GM19467 (cell line): ENCODE data around the gene OR2T35.
"Not testable (repeated sequence)": the region's sequence is repeated elsewhere in the genome, so short reads cannot be mapped to it uniquely, and the experiment has no call there.

Source experiments
- ATAC-seq: cut with Tn5 transposase; IDR thresholded peaks from one replicate; pipeline ENCODE4 v1.9.1; 2021; ENCODE audit warnings: mild to moderate bottlenecking, moderate library complexity; ENCODE audit not compliant: unreplicated experiment

The OR2T35 gene, protein sequence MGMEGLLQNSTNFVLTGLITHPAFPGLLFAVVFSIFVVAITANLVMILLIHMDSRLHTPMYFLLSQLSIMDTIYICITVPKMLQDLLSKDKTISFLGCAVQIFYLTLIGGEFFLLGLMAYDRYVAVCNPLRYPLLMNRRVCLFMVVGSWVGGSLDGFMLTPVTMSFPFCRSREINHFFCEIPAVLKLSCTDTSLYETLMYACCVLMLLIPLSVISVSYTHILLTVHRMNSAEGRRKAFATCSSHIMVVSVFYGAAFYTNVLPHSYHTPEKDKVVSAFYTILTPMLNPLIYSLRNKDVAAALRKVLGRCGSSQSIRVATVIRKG

DNA sequence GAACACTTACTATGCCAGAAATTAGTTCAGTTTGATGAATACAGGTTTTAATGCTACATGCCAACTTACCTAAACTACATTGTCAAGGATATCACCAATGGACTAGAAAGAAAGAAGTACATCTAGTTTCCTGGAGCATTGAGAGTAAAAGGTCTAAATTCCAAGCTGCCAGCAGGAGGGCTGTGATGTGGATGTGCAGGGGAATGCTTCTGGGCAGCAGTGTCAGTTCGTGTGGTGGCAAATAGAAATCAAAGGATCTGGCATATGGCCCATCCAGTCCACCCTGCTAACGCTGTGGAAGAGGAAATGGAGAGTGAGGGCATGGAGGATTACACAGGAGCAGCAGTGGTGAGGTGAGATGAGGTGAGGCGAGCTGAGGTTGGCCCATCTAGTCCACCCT is at the start of gene OR2T35:
Gene OR2T35 (minus strand): TSS at position 101 of the 400 bp plus-strand sequence. CDS start 6,020 bp downstream, outside the sequence.
- ATAC-seq = not testable (repeated sequence)

DNA sequence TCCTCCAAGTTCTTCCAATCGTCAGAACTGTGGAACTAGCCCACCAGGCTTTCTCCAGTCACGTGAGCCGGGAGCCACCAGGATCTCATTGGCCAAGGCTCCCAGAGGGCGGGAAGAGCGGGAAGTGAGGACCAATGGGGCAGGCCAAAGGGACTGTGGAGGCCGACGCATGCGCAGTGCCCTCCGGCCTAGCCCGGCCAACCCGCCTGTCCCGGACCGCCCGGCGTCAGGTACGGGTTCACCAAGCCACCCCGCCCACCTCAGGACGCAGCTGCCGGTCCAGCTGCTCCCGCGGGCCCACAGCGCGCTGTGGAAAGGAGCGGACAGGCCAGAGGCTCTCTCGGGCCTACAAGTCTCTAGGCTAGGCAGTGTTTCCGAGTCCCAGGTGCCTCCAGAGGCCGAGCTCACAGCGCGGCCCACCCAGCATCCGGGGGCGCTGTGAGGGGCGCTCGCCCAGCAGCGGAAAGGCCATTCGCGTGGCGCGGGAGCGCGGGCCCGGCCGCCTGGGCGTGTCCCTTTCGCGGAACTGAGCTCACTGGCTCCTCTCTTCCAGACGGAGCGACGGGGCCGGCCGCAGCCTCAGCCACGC is 46.6 kb upstream of the OR2T35 start:
- no peak for ATAC-seq

DNA sequence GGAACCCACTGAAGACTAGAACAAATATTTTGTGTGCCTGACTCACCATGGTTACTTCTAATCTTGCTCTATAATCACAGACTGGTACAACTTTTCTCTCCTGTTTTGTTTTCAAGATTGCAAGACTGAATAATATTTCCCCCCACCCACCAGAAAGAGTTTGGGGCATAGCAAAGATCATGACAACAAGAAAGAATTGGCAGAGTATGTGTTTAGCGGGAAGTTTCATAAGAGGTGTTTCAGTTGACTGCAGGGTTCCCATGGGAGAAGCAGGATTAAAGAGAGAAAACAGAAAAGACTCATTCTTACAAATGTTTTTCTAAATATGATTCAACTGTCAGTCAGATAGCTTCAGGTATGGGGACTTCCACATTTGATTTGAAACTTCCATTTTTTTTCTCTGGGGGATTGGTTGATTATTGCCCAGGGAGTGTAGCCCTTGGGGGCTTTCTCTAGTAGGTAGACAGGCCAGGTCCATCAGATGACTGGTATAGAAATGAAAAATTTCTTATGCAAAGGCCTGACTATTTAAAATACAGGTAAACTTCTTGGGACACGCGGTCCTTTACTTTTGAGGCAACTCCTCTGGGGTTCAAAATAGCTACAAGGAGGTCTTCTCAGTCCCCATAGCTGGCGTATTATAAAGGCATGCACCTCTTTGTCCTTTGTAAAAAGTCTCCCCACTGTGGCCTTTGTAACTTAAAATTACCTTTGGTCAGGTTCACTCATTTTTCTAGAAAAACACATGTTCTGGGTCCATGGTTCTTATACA is 43.6 kb upstream of the OR2T35 start:
- peak; percentile 60 for ATAC-seq

DNA sequence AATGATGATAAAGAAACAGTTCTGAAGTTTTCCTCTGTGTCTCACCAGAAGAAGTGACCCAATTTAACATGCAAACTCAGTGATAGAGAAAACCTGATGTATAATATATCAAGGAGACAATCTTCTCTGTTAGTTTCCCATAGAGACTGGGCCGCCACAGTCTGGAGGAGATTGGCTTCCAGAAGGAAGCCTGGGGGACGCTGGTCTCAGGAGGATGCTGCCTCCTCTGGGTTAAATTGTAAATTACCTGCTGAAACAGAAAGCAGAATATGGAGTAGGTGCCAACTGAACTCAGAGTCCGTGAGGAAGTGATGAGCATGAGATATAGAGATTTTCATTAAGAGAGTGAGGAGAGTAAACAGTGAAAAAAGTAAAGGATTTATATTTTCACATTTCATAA is 41.7 kb upstream of the OR2T35 start:
- ATAC-seq = peak; percentile 83

DNA sequence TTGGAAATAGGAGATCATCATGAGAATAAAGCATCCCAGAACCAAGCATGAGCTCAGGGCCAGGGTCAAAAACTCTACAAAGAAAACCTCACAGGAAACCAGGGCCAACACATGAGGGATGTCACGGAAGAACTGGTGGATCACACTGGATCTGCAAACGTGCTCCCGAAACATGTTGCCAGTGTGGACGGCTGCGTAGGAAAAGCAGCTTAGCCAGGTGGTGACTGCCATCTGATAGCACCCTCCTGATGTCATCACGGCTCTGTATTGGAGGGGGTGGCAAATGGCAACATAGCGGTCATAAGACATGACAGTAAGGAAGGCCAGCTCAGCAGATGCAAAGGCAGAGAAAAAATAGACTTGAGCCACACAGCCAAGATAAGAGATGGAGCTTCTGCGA is 36.6 kb upstream of the OR2T35 start:
- ATAC-seq = no peak

DNA sequence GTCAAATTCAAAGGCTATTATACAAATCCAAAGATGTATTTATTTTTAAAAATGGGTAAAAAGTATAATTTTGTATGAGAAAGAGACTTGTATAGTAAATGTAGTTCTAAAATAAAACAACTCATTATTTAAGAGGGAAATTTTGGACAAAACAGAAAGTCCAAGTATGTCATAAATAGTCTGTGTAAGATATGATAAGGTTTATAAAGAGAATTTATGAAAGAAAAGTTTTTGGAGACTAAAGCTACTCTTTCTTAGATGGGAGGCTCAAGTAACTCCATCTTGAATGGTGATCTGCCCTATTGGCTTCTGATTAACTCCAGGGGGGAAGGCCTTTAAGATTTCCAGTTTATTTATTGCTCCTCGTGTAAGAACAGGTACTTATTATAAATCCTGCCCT is 24.9 kb upstream of the OR2T35 start:
- no peak for ATAC-seq

DNA sequence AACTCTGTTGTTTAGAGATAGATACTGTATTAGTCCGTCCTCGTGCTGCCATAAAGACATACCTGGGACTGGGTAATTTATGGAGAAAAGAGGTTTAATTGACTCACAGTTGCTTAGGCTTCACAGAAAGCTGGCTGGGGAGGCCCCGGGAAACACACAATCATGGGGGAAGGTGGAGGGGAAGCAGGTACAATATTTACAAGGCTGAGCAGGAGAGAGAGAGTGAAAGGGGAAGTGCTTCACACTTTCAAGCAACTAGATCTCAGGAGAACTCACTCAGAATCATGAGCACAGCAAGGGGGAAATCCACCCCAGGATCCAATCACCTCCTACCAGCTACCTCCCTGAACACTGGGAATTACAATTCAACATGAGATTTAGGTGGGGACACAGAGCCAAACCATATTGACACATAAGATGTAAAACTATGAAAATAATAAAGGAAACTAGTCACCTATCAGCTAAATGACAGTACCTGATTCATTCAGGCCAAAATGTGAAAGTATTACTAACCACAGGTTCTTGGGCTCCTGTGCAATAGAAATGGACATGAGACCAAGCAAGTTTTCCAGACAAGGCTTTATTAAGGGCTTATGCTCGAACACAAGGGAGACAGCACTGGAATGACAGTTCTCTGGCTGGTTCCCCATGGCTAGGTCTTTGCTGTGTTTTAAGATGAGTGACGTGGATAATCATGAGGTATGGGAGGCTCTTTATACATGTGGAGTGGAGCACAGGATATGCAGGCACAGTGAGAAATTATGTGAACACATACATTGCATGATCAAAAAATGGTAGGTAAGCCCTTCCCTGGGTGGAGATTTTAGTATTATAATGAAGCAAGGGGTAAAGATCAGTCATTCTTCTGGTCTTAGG is 18.6 kb upstream of the OR2T35 start:
- ATAC-seq = peak; percentile 94

DNA sequence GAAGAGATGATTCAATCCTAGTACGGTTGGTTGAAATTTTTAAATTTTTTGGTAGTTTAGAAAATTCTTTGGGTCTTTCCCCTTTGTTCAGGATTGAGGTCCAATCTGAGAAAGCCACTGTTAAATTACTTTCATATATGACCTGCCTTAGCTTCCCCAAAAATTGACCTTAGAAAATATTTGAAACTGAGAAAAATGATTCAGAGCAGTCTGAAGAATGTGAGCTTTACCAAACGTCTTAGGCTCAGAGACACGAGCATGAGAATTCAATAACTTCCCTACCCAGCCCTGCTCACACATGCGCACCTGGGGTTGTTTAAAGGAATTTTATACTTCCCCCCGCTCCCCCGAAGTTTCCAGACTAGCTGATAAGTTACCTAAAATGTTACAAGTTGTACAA is 11.7 kb upstream of the OR2T35 start:
- not testable (repeated sequence) for ATAC-seq

DNA sequence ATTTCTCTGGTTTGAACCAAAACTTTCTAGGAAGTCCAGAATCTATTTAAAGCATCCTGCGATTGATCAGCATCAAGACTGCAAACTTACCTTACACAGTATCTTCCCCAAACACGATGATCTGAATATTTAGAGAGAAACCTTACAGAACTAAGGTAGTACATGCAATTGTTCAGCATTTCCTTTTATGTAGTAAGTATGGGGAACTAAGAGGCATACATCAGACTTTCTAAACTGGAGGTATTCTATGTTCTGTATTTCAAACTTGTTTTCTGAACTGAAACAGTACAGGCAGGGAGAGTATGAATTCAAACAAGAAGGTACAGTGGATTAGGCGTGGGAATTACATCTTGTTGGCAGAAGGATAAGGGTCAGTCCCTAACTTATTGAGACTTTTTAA is 10.3 kb upstream of the OR2T35 start, which contains the start of gene OR2T27:
Gene OR2T27 (minus strand): TSS at position 175 of the 400 bp plus-strand sequence. CDS start 4,644 bp downstream, outside the sequence.
- not testable (repeated sequence) for ATAC-seq

DNA sequence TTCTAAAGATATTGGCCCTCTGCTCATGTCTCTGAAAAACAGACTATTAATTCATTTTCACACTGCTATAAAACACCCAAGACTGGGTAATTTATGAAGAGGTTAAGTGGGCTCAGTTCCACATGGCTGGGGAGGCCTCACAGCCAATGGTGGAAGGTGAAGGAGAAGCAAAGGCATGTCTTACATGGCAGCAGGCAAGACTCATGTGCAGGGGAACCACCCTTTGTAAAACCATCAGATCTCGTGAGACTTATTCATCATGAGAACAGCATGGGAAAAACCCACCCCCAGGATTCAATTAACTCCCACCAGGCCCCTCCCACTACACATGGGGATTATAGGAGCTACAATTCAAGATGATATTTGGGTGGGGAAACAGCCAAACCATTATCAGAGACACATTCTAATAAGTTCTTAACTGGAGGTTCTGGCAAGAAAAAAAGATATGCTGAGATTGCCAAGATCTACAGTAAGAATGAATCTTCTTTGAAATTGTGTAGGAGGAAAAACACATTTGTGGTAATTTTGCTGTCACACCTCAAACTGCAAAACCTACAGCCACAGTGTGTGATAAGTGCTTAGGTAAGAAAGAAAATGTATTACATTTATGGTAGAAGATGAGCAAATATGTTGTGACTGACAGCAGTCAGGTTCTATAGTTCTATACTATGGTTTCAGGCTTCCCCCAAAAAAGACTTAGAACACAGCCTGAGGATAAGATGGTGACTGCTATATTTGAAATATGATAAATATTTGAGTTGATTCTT is 3.9 kb upstream of the OR2T35 start:
- not testable (repeated sequence) for ATAC-seq

DNA sequence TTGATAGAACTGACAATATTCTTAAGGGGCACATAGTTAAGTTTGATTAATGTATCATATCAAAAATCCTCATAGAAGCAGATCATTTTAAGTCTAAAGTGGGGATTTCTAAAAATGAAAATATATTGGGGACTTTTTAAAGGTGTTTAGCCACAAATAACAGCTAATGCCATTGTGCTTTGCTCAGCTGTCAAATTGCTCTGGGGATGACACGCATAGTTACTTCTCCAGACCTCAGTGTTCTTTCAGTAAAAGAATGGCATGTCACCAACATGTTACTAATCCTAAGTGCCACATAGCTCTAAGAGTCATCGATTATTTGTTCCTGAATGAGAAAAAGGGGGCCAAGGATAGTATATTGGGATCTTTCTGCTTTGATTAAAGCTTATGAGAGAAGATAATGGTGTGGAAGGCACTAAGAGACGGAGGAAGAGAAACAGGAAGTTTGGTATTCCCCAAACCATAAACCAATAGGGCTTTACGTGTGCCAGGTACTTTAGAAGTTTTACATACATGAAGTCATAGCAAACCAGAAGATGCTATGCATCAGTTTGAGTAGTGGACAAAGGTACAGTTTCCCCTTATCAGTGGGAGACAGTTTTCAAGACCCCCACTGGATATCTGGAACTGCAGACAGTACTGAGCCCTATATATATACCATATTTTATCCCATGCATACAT is 2.0 kb downstream of the OR2T35 start:
- peak; percentile 48 for ATAC-seq

DNA sequence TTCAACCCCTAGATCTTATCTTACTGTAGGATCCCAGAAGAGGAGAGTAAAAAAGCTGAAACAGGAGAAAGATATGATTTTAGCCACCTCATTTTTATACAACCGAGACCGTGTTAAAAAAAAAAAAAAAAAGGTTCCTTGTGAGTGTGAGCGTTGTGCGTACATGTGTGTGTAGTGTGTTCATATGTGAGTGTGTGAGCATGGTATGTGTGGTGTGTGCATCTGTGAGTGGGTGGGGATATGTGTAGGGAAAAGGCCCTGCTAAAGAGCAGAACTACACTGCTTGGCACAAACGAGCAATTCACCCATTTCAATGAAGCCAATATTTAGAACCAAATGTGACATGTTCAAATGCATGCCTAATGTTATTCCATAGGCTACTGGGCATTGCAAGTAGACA is 3.5 kb downstream of the OR2T35 start:
- peak; percentile 15 for ATAC-seq

DNA sequence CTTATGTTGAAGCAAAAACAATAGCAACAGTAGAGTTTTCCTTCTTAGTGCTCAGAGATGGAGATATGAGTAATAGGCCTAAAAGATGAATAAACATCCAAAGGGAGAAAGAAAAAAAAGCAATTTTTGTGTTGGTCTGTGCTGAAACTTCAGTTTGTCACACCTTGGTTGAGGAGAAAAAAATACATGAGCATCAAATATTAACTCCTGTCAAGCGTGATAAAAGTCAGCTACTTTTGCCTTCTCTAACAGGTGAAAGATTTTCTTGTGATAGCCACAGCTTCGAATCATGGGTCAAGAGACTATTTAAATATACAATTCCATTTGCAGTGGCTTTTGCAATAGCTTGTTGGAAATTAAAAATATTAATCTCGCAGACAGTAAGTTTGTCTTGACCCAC is 4.2 kb downstream of the OR2T35 start:
- peak; percentile 40 for ATAC-seq

DNA sequence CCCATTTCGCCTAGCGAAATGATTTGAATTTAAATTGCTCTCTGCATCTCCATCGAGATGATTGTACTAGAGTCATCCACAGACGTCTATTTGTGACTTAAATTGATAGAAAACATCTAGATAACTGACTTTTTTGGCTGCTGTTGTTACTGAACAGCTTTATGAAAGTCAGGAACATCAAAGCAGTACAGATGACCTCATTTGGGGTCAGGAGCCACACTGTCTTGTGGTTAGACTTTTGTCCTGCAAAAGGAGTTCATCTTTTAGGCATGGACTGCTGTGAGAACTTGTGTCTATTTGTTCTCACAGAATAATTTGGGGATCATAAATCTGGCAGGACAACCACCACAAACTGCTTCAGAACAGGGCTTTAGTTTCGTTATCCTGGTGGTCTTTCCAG is 5.4 kb downstream of the OR2T35 start:
- ATAC-seq = peak; percentile 32

DNA sequence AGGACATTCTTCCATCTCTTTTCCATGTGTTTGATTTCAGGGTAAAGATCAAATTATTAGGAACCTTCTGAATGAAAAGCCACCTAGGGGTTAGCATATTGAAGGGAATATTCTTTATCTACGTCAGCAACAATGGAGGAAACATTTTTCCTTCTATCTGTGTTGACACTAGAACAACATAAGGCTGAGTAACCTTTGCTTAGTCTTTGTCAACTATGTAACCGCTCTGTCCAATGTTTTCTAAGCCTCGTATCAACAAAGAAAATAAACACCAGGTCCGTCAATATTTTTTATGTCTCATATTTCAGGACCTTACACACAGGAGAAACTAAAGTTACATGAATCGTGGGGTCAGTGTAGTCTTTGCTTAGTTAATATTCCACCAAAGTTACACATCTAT is 8.5 kb downstream of the OR2T35 start:
- ATAC-seq = not testable (repeated sequence)

DNA sequence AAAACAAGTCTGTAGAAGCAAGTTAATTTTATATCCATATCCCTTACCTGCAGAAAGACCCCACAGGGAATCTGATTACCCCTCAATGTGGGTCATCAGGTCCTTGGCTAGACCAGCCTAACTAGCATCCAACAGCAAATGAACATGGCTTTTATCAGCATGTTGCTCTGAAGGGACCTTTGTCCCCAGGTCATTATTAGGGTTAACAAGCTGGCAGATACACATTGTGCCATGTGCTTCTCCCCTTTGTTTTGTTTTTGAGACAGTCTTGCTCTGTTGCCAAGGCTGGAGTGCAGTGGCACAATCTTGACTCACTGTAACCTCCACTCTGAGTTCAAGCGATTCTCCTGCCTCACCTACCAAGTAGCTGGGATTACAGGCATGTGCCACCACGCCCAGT is 10.1 kb downstream of the OR2T35 start, which contains the start of gene OR2T11:
Gene OR2T11 (minus strand): TSS at position 101 of the 400 bp plus-strand sequence. CDS start 7,963 bp downstream, outside the sequence.
- not testable (repeated sequence) for ATAC-seq

DNA sequence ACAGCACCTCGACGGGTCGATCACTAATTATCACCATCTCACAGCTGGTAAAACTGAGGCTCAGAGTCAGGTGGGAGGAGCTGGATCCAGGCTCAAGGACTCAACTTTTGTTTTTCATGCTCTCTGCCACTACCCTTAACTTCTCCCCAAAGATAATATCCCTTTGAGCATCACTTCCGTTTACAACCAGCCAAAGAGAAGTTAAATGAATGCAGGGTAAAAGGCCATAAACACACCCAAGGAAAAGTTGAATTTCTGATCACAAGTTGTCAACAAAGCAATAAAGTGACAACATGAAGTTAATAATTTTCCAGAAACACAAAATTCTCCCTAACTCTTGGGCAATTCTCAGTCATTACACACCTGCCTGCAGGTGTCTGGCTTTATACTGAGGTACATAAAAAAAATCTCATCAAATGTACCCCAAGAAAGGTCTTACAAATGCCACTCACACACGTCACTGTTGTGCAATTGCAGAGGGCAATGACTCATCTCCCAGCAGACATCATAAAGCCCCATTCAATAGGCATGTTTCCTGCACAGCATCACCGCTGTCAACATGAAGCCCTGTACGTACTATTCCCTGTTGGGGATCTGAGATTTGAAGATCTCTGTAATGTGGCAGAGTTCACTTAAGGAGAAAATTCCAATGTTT is 13.6 kb downstream of the OR2T35 start:
- ATAC-seq = no peak

DNA sequence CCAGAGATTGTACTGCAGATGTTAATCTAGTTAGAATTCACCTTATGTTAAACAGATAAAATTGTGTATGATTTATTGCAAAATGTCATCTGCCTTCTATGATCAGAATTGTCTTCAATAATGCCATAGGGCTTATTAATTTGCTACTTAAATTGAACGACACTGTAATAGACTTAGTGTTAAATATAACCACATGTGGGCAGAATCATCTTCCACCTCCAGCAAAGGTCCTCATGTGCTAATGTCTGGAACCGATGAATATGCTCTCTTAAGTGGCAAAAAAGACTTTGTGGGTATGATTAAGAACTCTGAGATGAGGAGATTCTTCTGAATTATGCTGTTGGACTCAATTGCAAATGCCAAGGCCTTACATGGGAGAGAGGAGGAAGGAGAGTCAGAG is 14.5 kb downstream of the OR2T35 start:
- no peak for ATAC-seq
